Astrocyte of the hippocampus (primary cell): ENCODE measurements around the gene SPOCK1.

Experiments
- DNase-seq: peaks from one replicate; pipeline ENCODE4 v3.0.0; 2011; ENCODE audit warnings: low read depth, low spot score

SPOCK1 gene

GRCh38 chr5:137329586-137330296 is 169.4 kb downstream of the SPOCK1 start:
- DNase-seq = no peak

- no peak for DNase-seq
Measured at GRCh38 chr5:137328991-137329390, 170.1 kb downstream of the SPOCK1 start.

GRCh38 chr5:137328463-137328862 is 170.7 kb downstream of the SPOCK1 start:
- no peak for DNase-seq

GRCh38 chr5:137325721-137326120 is 173.4 kb downstream of the SPOCK1 start:
- DNase-seq = no peak

GRCh38 chr5:137320056-137321045 is 178.8 kb downstream of the SPOCK1 start:
- peak; percentile 90 for DNase-seq

GRCh38 chr5:137318027-137318426 is 181.1 kb downstream of the SPOCK1 start:
- no peak for DNase-seq

- DNase-seq = peak; percentile 81
Measured at GRCh38 chr5:137316346-137316736, 182.8 kb downstream of the SPOCK1 start.

GRCh38 chr5:137315534-137316345 is 183.4 kb downstream of the SPOCK1 start:
- DNase-seq = no peak

GRCh38 chr5:137315109-137315508 is 184.0 kb downstream of the SPOCK1 start:
- no peak for DNase-seq

- DNase-seq = no peak
Measured at GRCh38 chr5:137313526-137314175, 185.5 kb downstream of the SPOCK1 start.

GRCh38 chr5:137312011-137312410 is 187.1 kb downstream of the SPOCK1 start:
- DNase-seq = no peak

- DNase-seq = peak; percentile 92
Measured at GRCh38 chr5:137310051-137310730, 188.9 kb downstream of the SPOCK1 start.

GRCh38 chr5:137309290-137309689 is 189.8 kb downstream of the SPOCK1 start:
- DNase-seq = no peak

GRCh38 chr5:137308311-137308710 is 190.8 kb downstream of the SPOCK1 start:
- DNase-seq = no peak

GRCh38 chr5:137306903-137307302 is 192.2 kb downstream of the SPOCK1 start:
- DNase-seq = no peak

GRCh38 chr5:137305971-137306602 is 193.0 kb downstream of the SPOCK1 start:
- no peak for DNase-seq

- no peak for DNase-seq
Measured at GRCh38 chr5:137304226-137304874, 194.8 kb downstream of the SPOCK1 start.

- no peak for DNase-seq
Measured at GRCh38 chr5:137303509-137303908, 195.6 kb downstream of the SPOCK1 start.

- DNase-seq = peak; percentile 69
Measured at GRCh38 chr5:137300411-137301240, 198.5 kb downstream of the SPOCK1 start.
